ENCODE measurements around the gene F8. TPM values are rescaled to one million over a fixed set of nuclear protein-coding genes. Genes with fewer than 3 reads are reported as not detected.
A peak's percentile ranks its signal among the peaks of the same experiment; 100 is the strongest.

Gene F8
- total RNA-seq, 5 donors from 2014 or later (not counting 1 experiment from before 2014, with no cell fraction given), result 1.3 to 3.5 (median 2.7) TPM

- CTCF ChIA-PET, result no interaction called here
- no peaks in the 10 kb centered on the region for H3K9me3 Mint-ChIP-seq
- H3K4me3 Mint-ChIP-seq, result no peak overlapping the region
- ATAC-seq (replicated peaks in 1 of 4), result no peak
- H3K36me3 Mint-ChIP-seq, result no peaks in the 10 kb centered on the region
- no CpG with 5 or more reads among the region's 1 CpG for WGBS (ENCODE audit: insufficient coverage)
- H3K4me1 Mint-ChIP-seq, result peaks cover 0 to 2% (median 0%) of the 10 kb centered on the region in 3 donors
- POLR2A ChIA-PET, result no interaction called here
- H3K9me3 ChIP-seq, result no peaks in the 10 kb centered on the region
- H3K36me3 ChIP-seq (ENCODE audit: control insufficient read depth in 2 of 2, extremely low read depth in 1 of 2, insufficient read depth in 1 of 2, low read length in 1 of 2), result no peaks in the 10 kb centered on the region
- H3K4me1 ChIP-seq (ENCODE audit: control insufficient read depth in 1 of 2, extremely low read depth in 1 of 2, insufficient read depth in 2 of 2, low read length in 2 of 2), result peaks cover 0 to 3% of the 10 kb centered on the region in 2 experiments
- H3K4me3 ChIP-seq (ENCODE audit: control insufficient read depth in 1 of 2, extremely low read depth in 1 of 2, low read length in 1 of 2), result no peak overlapping the region
- H3K27ac ChIP-seq (ENCODE audit: low read length), result no peak overlapping the region
- peaks cover 2 to 12% of the 10 kb centered on the region in 2 donors for H3K27me3 Mint-ChIP-seq
- no peak overlapping the region for H3K27ac Mint-ChIP-seq
- peaks cover 0 to 3% of the 10 kb centered on the region in 2 experiments for H3K27me3 ChIP-seq (replicated peaks in 1 of 2; ENCODE audit: control insufficient read depth in 2 of 2, extremely low read depth in 1 of 2, insufficient read depth in 2 of 2, low read length in 1 of 2)
- DNase-seq, result no peak
These were observed 208.7 kb downstream of the F8 start for GRCh38 chrX:154813801-154814200.

DNA sequence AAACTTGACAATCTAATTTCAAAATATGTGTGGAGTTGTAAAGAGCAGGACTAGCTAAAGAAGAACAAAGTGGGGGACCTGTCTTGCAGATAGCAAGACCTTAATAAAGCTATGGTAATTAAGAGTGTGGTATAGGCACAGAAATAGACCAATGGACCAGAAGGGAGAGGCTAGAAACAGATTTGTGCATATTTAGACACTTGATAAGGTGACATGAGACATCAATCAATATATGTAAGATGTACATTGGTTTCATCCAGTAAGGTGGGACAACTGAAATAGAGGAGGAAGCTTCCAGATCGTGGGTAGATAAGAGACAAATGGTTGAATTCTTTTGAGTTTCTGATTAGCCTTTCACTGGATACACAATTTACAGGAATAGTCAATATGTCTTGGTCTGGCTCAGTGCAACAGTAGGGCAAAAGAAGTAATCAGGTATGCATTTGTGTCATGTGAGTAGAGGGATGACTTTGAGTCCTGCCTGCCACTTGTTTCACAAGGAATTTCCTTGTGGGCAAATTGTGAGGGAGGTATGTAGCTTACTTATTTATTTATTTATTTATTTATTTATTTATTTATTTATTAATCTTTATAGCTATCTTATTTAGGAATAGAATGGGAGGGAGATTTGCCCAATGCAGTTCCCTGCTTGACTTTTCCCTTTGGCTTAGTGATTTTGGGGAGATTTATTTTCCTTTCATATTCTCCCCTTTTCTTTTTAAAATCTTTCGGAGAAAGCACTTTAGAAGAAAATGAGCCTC lies 210.0 kb downstream of the F8 start:
- CTCF ChIA-PET, result interaction anchor here in 1 of 2 donors (1.0 kb wide), 1 partner anchor 9 kb away, joined by 3 read pairs; no protein-coding TSS in a partner anchor
- no peaks in the 10 kb centered on the region for H3K36me3 Mint-ChIP-seq
- H3K27ac Mint-ChIP-seq, result no peak overlapping the region
- no peak overlapping the region for H3K4me3 Mint-ChIP-seq
- DNase-seq, result no peak
- peaks cover 0 to 2% (median 0%) of the 10 kb centered on the region in 3 donors for H3K4me1 Mint-ChIP-seq
- H3K27me3 Mint-ChIP-seq, result peaks cover 2 to 20% of the 10 kb centered on the region in 2 donors
- no peaks in the 10 kb centered on the region for H3K9me3 ChIP-seq
- H3K27me3 ChIP-seq (replicated peaks in 1 of 2; ENCODE audit: control insufficient read depth in 2 of 2, extremely low read depth in 1 of 2, insufficient read depth in 2 of 2, low read length in 1 of 2), result peaks cover 0 to 3% of the 10 kb centered on the region in 2 experiments
- H3K27ac ChIP-seq (ENCODE audit: low read length), result no peak overlapping the region
- POLR2A ChIA-PET, result interaction anchor here in 1 of 2 donors (0.5 kb wide), 1 partner anchor 43 kb away, joined by 4 read pairs; no protein-coding TSS in a partner anchor
- H3K9me3 Mint-ChIP-seq, result no peaks in the 10 kb centered on the region
- no peaks in the 10 kb centered on the region for H3K36me3 ChIP-seq (ENCODE audit: control insufficient read depth in 2 of 2, extremely low read depth in 1 of 2, insufficient read depth in 1 of 2, low read length in 1 of 2)
- H3K4me1 ChIP-seq (ENCODE audit: control insufficient read depth in 1 of 2, extremely low read depth in 1 of 2, insufficient read depth in 2 of 2, low read length in 2 of 2), result peaks cover 0 to 3% of the 10 kb centered on the region in 2 experiments
- H3K4me3 ChIP-seq (ENCODE audit: control insufficient read depth in 1 of 2, extremely low read depth in 1 of 2, low read length in 1 of 2), result no peak overlapping the region
- no CpG with 5 or more reads among the region's 2 CpGs for WGBS (ENCODE audit: insufficient coverage)
- ATAC-seq (replicated peaks in 1 of 4), result no peak

DNA sequence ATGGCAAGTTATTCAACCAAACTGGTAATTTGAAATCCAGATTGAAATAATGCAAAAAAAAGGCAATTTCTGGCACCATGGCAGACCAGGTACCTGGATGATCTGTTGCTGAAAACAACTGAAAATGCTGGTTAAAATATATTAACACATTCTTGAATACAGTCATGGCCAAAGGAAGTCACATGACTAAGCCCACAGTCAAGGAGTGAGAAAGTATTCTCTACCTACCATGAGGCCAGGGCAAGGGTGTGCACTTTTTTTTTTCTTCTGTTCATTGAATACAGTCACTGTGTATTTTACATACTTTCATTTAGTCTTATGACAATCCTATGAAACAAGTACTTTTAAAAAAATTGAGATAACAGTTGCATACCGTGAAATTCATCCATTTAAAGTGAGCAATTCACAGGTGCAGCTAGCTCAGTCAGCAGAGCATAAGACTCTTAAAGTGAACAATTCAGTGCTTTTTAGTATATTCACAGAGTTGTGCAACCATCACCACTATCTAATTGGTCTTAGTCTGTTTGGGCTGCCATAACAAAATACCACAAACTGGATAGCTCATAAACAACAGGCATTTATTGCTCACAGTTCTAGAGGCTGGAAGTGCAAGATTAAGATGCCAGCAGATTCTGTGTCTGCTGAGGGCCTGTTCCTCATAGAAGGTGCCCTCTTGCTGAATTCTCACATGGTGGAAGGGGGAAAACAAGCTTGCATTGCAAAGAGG lies 212.4 kb downstream of the F8 start:
- H3K27me3 ChIP-seq (replicated peaks in 1 of 2; ENCODE audit: control insufficient read depth in 2 of 2, extremely low read depth in 1 of 2, insufficient read depth in 2 of 2, low read length in 1 of 2), result peaks cover 0 to 3% of the 10 kb centered on the region in 2 experiments
- H3K4me1 ChIP-seq (ENCODE audit: control insufficient read depth in 1 of 2, extremely low read depth in 1 of 2, insufficient read depth in 2 of 2, low read length in 2 of 2), result peaks cover 0 to 11% of the 10 kb centered on the region in 2 experiments
- peak in 1 of 35 experiments; percentile 20 for DNase-seq
- H3K4me3 ChIP-seq (ENCODE audit: control insufficient read depth in 1 of 2, extremely low read depth in 1 of 2, low read length in 1 of 2), result no peak overlapping the region
- ChIA-PET POLR2A (no interaction called here), CTCF (no interaction called here)
- H3K36me3 ChIP-seq (ENCODE audit: control insufficient read depth in 2 of 2, extremely low read depth in 1 of 2, insufficient read depth in 1 of 2, low read length in 1 of 2), result no peaks in the 10 kb centered on the region
- Mint-ChIP-seq H3K9me3 (no peaks in the 10 kb centered on the region), H3K27ac (no peak overlapping the region), H3K27me3 (peaks cover 0 to 12% of the 10 kb centered on the region in 2 donors), H3K4me3 (no peak overlapping the region), H3K4me1 (peaks cover 0 to 8% (median 6%) of the 10 kb centered on the region in 3 donors), H3K36me3 (no peaks in the 10 kb centered on the region)
- no peak for ATAC-seq (replicated peaks in 1 of 4)
- H3K27ac ChIP-seq (ENCODE audit: low read length), result no peak overlapping the region
- H3K9me3 ChIP-seq, result no peaks in the 10 kb centered on the region
- WGBS (ENCODE audit: insufficient coverage), result no CpG with 5 or more reads among the region's 1 CpG

- H3K9me3 ChIP-seq, result no peaks in the 10 kb centered on the region
- Mint-ChIP-seq H3K36me3 (no peaks in the 10 kb centered on the region), H3K9me3 (no peaks in the 10 kb centered on the region), H3K27ac (no peak overlapping the region), H3K4me1 (peaks cover 0 to 29% (median 28%) of the 10 kb centered on the region in 3 donors), H3K27me3 (peaks cover 0 to 7% of the 10 kb centered on the region in 2 donors), H3K4me3 (no peak overlapping the region)
- H3K36me3 ChIP-seq (ENCODE audit: control insufficient read depth in 2 of 2, extremely low read depth in 1 of 2, insufficient read depth in 1 of 2, low read length in 1 of 2), result no peaks in the 10 kb centered on the region
- ChIA-PET CTCF (no interaction called here), POLR2A (no interaction called here)
- H3K4me3 ChIP-seq (ENCODE audit: control insufficient read depth in 1 of 2, extremely low read depth in 1 of 2, low read length in 1 of 2), result no peak overlapping the region
- H3K27me3 ChIP-seq (replicated peaks in 1 of 2; ENCODE audit: control insufficient read depth in 2 of 2, extremely low read depth in 1 of 2, insufficient read depth in 2 of 2, low read length in 1 of 2), result peaks cover 0 to 3% of the 10 kb centered on the region in 2 experiments
- peaks cover 4 to 26% of the 10 kb centered on the region in 2 experiments for H3K4me1 ChIP-seq (ENCODE audit: control insufficient read depth in 1 of 2, extremely low read depth in 1 of 2, insufficient read depth in 2 of 2, low read length in 2 of 2)
- no peak for ATAC-seq (replicated peaks in 1 of 4)
- no peak overlapping the region for H3K27ac ChIP-seq (ENCODE audit: low read length)
- WGBS (ENCODE audit: insufficient coverage), result no CpG with 5 or more reads among the region's 5 CpGs
- no peak for DNase-seq
These were observed 215.6 kb downstream of the F8 start for GRCh38 chrX:154806837-154807501.

- CTCF ChIA-PET, result no interaction called here
- Histone ChIP-seq H3K27me3 (replicated peaks in 1 of 2; ENCODE audit: control insufficient read depth in 2 of 2, extremely low read depth in 1 of 2, insufficient read depth in 2 of 2, low read length in 1 of 2) (no peaks in the 10 kb centered on the region), H3K9me3 (no peaks in the 10 kb centered on the region), H3K27ac (ENCODE audit: low read length) (no peak overlapping the region), H3K36me3 (ENCODE audit: control insufficient read depth in 2 of 2, extremely low read depth in 1 of 2, insufficient read depth in 1 of 2, low read length in 1 of 2) (no peaks in the 10 kb centered on the region), H3K4me1 (ENCODE audit: control insufficient read depth in 1 of 2, extremely low read depth in 1 of 2, insufficient read depth in 2 of 2, low read length in 2 of 2) (peaks cover 9 to 32% of the 10 kb centered on the region in 2 experiments), H3K4me3 (ENCODE audit: control insufficient read depth in 1 of 2, extremely low read depth in 1 of 2, low read length in 1 of 2) (peak overlapping the region; percentile 68 to 77)
- POLR2A ChIA-PET, result interaction anchor here in 1 of 2 donors (0.6 kb wide), 1 partner anchor 257 kb away, joined by 4 read pairs; no protein-coding TSS in a partner anchor
- DNase-seq, result no peak
- ATAC-seq (replicated peaks in 1 of 4), result no peak
- 3% methylated on average over 6 of the region's 13 CpGs for WGBS (ENCODE audit: insufficient coverage)
- no peaks in the 10 kb centered on the region for H3K9me3 Mint-ChIP-seq
- H3K36me3 Mint-ChIP-seq, result no peaks in the 10 kb centered on the region
- peak overlapping the region; percentile 62 to 78 (median 73) for H3K4me3 Mint-ChIP-seq
- peak overlapping the region; percentile 43 to 69 for H3K27ac Mint-ChIP-seq
- H3K4me1 Mint-ChIP-seq, result peaks cover 5 to 37% (median 36%) of the 10 kb centered on the region in 3 donors
- H3K27me3 Mint-ChIP-seq, result peaks cover 0 to 7% of the 10 kb centered on the region in 2 donors
These were observed 216.8 kb downstream of the F8 start for GRCh38 chrX:154805696-154806091.

Measured in T-cell (primary cell).